ENCODE results near the gene CIAO2B.

- TF ChIP-seq CTCF (IDR thresholded peaks at IDR 0.05) (no peak), EZH2phosphoT487 (IDR thresholded peaks at IDR 0.05) (no peak)
These were observed 8.8 kb upstream of the CIAO2B start for GRCh38 chr16:66942981-66943380.
